GM21529 (cell line): ENCODE measurements around the gene CABP4.

Experiments used
- ATAC-seq: cut with Tn5 transposase; IDR thresholded peaks from one replicate; pipeline ENCODE4 v1.9.1; 2021; ENCODE audit not compliant: unreplicated experiment

CABP4 gene

DNA sequence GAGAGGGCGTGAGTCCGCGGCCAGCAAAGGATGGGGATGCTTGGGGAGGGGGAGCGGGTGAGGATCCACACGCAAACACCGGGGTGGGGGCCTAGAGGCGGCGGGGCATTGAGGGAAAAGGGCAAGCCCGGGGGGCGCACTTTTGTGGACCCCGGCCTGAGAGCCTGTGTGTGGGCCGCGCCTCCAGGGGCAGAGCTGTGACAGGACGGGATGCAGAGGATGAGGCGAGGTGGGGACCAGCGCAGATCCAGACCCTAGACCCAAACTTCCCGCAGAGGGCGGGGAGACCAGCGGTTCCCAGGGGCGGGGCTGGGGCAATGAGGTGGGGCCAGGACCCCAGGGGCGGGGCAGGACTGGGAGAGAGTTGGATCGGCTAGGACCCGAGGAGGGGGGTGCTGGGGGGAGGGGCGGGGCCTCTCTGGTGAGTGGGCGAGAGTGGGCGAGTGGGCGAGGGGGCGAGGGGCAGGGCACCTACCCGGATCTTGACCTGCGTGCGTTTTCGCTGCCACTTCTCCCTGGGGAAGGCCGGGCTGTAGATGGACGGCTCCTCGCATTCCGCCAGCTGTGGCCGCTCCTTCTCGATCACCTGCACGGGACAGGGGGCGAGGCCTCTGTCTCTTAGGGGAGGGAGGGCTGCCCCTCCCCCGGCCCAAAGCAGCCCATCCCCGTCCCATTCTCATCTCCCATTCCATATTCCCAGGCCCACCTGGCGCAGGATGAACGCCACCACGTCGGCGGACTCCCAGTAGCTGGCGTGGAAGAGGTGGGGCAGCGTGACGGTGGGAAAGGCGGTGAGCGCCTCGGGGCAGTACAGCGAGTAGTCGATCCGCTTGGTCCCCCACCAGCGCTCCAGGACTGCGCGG, 39.4 kb downstream of the CABP4 start:
- no peak for ATAC-seq

GRCh38 chr11:67495234-67496005, 40.3 kb downstream of the CABP4 start:
- no peak for ATAC-seq

GRCh38 chr11:67496113-67496512, 41.0 kb downstream of the CABP4 start:
- no peak for ATAC-seq

GRCh38 chr11:67497656-67498291, 42.6 kb downstream of the CABP4 start:
- no peak for ATAC-seq

- ATAC-seq: no peak
Measured at GRCh38 chr11:67498544-67498972, 43.4 kb downstream of the CABP4 start.

GRCh38 chr11:67499808-67500483, 44.8 kb downstream of the CABP4 start:
- ATAC-seq: no peak

DNA sequence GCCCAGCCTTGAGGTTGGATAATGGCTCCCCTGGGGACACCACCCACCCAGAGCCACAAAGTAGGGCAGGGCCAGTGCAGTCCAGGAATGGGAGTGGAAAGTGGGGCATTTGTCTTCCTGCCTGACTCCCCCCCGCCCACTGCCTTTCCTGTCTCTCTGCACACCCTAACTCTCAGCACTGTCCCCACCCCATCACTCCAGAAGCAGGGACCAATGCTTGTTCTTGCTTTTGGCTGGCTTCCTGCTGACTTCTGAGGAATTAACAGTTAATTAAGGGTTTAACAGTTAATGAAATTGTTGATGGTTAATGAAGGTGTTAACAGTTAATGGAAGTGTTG, 45.3 kb downstream of the CABP4 start:
- ATAC-seq: no peak

DNA sequence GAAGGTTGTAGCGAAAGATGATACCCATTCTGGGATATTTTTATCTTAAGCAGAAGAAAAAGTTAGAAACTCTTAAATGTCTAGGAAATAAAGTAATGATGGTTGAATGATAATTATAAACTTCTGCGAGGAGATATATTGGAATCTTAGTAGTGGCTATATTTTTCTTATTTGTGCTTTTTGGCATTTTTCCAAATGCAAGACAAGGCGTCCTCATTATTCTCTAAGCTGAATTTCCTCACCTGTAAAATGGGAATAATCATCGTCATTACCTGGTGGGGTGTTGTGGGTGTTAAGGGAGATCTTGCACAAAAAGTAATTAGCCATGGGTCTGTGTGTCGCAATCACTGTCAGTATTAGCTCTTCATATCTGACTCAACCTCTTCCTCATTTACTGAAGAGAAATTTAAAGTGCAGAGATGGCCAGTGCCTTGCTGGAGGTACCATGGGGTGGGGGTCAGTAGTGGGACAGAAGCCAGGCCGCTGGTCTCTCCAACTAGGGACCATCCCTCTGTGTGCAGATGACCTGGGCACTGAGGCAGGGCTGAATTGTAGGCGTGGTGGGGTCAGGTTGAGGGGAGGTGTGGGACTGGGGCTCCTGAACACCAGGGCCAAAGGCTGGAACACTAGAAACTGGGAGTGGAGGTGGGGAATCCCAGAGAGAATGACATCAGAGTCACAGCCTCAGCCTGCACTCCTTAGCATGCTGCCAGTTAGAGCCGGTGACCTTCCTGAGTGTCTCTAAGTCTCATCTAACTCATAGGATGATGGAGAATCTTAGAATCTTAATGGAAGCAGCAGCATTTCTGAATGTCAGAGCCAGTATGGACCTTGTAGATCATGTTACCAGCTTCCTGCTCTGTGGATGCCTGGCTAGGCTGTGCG, 45.9 kb downstream of the CABP4 start:
- no peak for ATAC-seq

GRCh38 chr11:67501854-67502253, 46.7 kb downstream of the CABP4 start:
- ATAC-seq: no peak

- no peak for ATAC-seq
Measured at GRCh38 chr11:67502328-67502979, 47.3 kb downstream of the CABP4 start.

DNA sequence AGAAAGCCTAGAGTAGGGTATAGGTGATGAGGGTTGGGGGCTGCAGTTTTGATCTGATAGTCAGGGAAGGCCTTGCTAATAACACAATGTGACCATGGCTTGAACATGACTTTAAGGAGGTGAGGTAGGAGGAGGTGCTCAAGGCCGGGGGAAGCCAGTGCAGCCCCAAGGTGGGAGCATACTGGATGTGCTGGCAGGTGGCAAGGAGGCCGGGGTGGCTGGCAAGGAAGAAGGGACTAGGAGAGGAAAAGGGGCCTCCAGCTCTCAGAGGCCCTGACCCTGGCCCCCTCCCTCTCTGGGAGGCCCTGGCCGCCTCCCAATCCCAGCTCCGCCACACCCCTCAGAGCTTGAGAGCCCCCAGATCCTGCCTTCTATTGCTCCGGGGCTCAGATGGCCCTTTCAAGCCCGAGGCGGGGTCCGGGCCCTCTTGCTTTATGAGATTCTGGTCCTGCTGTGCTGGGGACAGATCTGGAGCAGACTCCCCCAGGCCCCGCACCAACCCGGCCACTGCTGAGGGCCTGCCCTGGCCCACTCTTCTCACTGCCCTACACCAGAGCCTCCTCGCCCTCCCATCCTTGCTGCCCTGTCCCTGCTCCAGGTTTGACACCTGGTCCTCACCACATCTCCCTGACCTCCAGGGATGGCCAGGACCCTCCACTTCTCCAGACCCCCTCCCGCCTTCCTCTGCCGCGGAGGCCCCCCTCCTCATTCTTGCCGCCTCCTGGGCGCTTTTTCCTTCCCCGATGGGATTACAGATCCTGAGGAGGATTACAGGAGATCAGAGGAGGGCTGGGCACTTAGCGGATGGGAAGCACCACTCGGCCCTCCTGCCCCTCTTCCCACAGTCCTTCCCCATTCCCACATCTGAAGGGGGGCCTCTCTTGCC, 48.2 kb downstream of the CABP4 start:
- ATAC-seq: no peak

- ATAC-seq: no peak
Measured at GRCh38 chr11:67504005-67504949, 49.1 kb downstream of the CABP4 start.

- peak; percentile 26 for ATAC-seq
Measured at GRCh38 chr11:67504950-67505581, 49.9 kb downstream of the CABP4 start, which contains the start of gene PITPNM1. Gene PITPNM1, minus strand, starts transcription at chr11:67505363. Its CDS starts 1,183 bp downstream, at chr11:67504180.

GRCh38 chr11:67505605-67506396, 50.6 kb downstream of the CABP4 start:
- peak; percentile 27 for ATAC-seq

DNA sequence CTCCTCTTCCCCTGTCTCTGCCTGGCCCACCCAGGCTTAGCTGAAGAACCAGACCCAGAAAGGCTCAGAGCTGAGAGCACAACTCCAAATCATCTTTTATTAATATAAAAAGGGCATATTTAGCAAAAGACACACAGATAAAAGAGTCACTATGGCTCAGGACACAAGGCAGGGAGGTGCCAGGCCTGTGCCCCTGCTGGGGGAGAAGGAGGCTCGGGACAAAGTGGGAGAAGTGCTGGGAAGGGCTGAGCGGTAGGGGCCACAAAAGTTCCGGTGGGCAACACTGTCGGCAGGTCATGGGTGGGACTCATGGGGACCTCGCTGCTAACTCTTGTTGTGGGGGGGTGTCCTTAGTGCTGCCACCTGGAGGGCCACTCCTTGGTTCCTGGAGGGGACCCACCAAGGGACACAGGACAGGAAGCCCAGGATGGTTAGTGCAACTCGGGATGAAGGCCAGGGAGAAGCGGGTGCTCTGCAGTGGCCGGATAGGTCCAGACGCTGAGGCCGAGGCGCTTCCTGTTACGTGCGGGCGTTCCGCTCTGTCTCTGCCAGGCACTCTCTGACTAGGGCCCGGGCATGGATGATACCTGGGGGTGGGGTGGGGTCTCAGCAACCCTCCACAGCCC, 51.4 kb downstream of the CABP4 start:
- no peak for ATAC-seq
